ENCODE results near the gene PCDHGA1. TPM values are rescaled to one million over a fixed set of nuclear protein-coding genes. Genes with fewer than 3 reads are reported as not detected.
A peak's percentile ranks its signal among the peaks of the same experiment; 100 is the strongest.
"Not testable (repeated sequence)": the region's sequence is repeated elsewhere in the genome, so short reads cannot be mapped to it uniquely, and the experiment has no call there.

The PCDHGA1 gene
- polyA plus RNA-seq, 1 experiment: 1.8 TPM

GRCh38 chr5:141422742-141423291, 92.5 kb downstream of the PCDHGA1 start:
- TF ChIP-seq CTCF (IDR thresholded peaks at IDR 0.05; ENCODE audit: insufficient read depth, low read depth, low read length): no peak
- ChIA-PET CTCF (interaction anchor here (0.6 to 7.6 kb wide), 3 partner anchors 102 to 136 kb away, joined by 3 to 112 read pairs (median 6); no protein-coding TSS in a partner anchor), POLR2A (no interaction called here)
- peaks cover 3% of the 10 kb centered on the region for H3K36me3 ChIP-seq (ENCODE audit: control insufficient read depth, insufficient read depth, low read length)
- no peak overlapping the region for H3K4me3 ChIP-seq (ENCODE audit: low read depth, low read length)
- no peaks in the 10 kb centered on the region for H3K27me3 ChIP-seq (ENCODE audit: control insufficient read depth, insufficient read depth, low read length)
- DNase-seq (ENCODE audit: low read depth): no peak

- H3K4me3 ChIP-seq (ENCODE audit: low read depth, low read length): no peak overlapping the region
- no peaks in the 10 kb centered on the region; the same call in none of the 2 replicates for H3K36me3 ChIP-seq (ENCODE audit: control insufficient read depth, insufficient read depth, low read length)
- CTCF ChIA-PET: interaction anchor here (0.6 to 5.2 kb wide), 3 partner anchors 15 to 130 kb away, joined by 3 to 72 read pairs (median 4); no protein-coding TSS in a partner anchor
- H3K27me3 ChIP-seq (ENCODE audit: control insufficient read depth, insufficient read depth, low read length): no peaks in the 10 kb centered on the region
- no peak for DNase-seq (ENCODE audit: low read depth)
- POLR2A ChIA-PET: no interaction called here
- no peak for TF ChIP-seq CTCF (IDR thresholded peaks at IDR 0.05; ENCODE audit: insufficient read depth, low read depth, low read length)
These were observed 97.6 kb downstream of the PCDHGA1 start for GRCh38 chr5:141427783-141428426.

GRCh38 chr5:141430332-141431113, 100.2 kb downstream of the PCDHGA1 start, which contains the start of gene PCDHGA12:
Gene PCDHGA12, plus strand, starts transcription at chr5:141430507. Its CDS starts 253 bp downstream, at chr5:141430760.
- ChIA-PET POLR2A (interaction anchor here (0.6 to 1.5 kb wide), 3 partner anchors 11 to 46 kb away, joined by 4 to 7 read pairs (median 5); no protein-coding TSS in a partner anchor), CTCF (interaction anchor here (0.6 to 5.2 kb wide), 26 partner anchors 8 to 143 kb away, joined by 3 to 72 read pairs (median 4); partner anchors contain the start of genes PCDHGA11, PCDHGA3, PCDHGB7 and PCDHGC3)
- TF ChIP-seq CTCF (IDR thresholded peaks at IDR 0.05; ENCODE audit: insufficient read depth, low read depth, low read length): peak; percentile 59
- H3K27me3 ChIP-seq (ENCODE audit: control insufficient read depth, insufficient read depth, low read length): no peaks in the 10 kb centered on the region
- H3K36me3 ChIP-seq (ENCODE audit: control insufficient read depth, insufficient read depth, low read length): no peaks in the 10 kb centered on the region; the same call in none of the 2 replicates
- no peak for DNase-seq (ENCODE audit: low read depth)
- peak within 1 kb of the TSS; percentile 39 for H3K4me3 ChIP-seq (ENCODE audit: low read depth, low read length)

GRCh38 chr5:141431286-141431685, 101.0 kb downstream of the PCDHGA1 start:
- ChIA-PET CTCF (interaction anchor here (0.9 to 5.2 kb wide), 12 partner anchors 8 to 130 kb away, joined by 3 to 72 read pairs (median 9); partner anchors contain the start of genes PCDHGA11, PCDHGB7 and PCDHGC3), POLR2A (interaction anchor here (1.5 kb wide), 1 partner anchor 45 kb away, joined by 7 read pairs; no protein-coding TSS in a partner anchor)
- TF ChIP-seq CTCF (IDR thresholded peaks at IDR 0.05; ENCODE audit: insufficient read depth, low read depth, low read length): no peak
- Histone ChIP-seq H3K4me3 (ENCODE audit: low read depth, low read length) (peak overlapping the region; percentile 39), H3K36me3 (ENCODE audit: control insufficient read depth, insufficient read depth, low read length) (no peaks in the 10 kb centered on the region; the same call in none of the 2 replicates), H3K27me3 (ENCODE audit: control insufficient read depth, insufficient read depth, low read length) (no peaks in the 10 kb centered on the region)
- no peak for DNase-seq (ENCODE audit: low read depth)

- CTCF ChIA-PET: interaction anchor here (1.1 to 5.2 kb wide), 4 partner anchors 11 to 126 kb away, joined by 3 to 72 read pairs (median 14); partner anchors contain the start of gene PCDHGA11
- H3K4me3 ChIP-seq (ENCODE audit: low read depth, low read length); H3K27me3 ChIP-seq (ENCODE audit: control insufficient read depth, insufficient read depth, low read length); DNase-seq (ENCODE audit: low read depth); H3K36me3 ChIP-seq (ENCODE audit: control insufficient read depth, insufficient read depth, low read length); POLR2A ChIA-PET: not testable (repeated sequence)
These were observed 102.0 kb downstream of the PCDHGA1 start for GRCh38 chr5:141432308-141432707.

GRCh38 chr5:141432726-141433125, 102.4 kb downstream of the PCDHGA1 start:
- DNase-seq (ENCODE audit: low read depth); H3K4me3 ChIP-seq (ENCODE audit: low read depth, low read length); POLR2A ChIA-PET; H3K36me3 ChIP-seq (ENCODE audit: control insufficient read depth, insufficient read depth, low read length); H3K27me3 ChIP-seq (ENCODE audit: control insufficient read depth, insufficient read depth, low read length): not testable (repeated sequence)
- CTCF ChIA-PET: interaction anchor here (1.1 to 5.2 kb wide), 4 partner anchors 11 to 125 kb away, joined by 3 to 72 read pairs (median 14); partner anchors contain the start of gene PCDHGA11
